ENCODE measurements around the gene CNN2. TPM values are rescaled to one million over a fixed set of nuclear protein-coding genes. Genes with fewer than 3 reads are reported as not detected.

The CNN2 gene
- total RNA-seq, 1 experiment from 2014 or later: 296 TPM

DNA sequence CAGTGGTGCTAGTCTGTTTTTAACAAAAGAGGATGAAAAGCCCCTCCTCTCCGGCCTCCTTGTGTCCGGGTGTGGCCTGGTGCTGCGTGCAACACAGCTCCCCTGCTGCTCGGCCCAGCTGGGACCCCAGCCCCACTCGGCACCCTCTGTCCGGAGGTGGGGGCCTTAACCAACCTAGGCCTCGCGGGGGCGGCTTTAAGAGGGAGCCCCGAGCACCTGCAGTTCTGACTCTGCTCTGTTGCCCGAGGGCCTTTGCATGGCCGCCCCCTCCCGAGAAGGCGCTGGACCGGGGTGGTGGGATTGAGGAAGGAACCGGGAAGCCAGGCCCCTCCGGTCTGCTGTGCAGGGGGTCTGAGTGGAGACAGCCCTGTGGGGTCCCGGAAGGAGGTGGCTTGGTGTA lies 31.9 kb upstream of the CNN2 start:
- in situ Hi-C loops (cut with HindIII; ENCODE audit: low sequenced_read_pairs): no loop called here
- no peak for DNase-seq (ENCODE audit: low spot score)

DNA sequence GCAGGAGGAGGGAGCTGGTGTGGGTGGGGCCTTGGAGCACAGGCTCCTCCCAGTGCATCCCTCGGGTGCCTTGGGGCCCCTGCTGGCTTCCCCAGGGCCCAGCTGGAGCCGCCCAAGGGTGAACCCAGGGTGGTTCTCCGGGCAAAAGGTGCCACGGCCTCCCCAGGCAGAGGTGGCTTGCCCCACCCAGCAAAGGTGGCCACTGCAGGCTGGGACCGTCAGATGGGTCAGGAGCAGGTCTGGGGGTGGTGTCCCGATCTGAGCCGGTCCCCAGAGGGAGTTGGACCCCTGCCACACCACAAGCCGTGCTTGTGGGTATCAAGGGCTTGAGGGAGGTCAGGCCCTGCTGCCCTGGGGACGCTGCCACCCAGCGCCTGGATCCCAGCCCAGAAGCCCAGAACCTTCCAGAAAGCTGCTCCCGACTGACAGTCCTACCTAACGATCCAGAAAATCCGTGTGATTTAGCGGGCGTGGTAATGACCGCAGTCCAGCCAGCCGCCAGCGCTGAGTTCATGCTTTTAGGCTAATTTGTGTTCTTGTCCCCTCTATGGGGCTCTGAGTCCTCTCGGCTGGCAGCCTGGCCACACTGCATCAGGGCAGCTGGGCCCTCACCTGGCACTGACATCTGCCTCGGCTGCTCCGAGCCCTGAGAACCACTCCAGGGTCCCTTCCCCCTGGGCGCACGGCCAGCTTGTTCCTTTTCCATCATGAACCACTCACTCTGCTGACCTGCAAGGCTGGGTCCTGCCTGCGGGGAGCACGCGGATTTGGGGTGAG lies 31.2 kb upstream of the CNN2 start:
- in situ Hi-C loops (cut with HindIII; ENCODE audit: low sequenced_read_pairs): no loop called here

GRCh38 chr19:996051-996838 lies 30.2 kb upstream of the CNN2 start:
- DNase-seq (ENCODE audit: low spot score): no peak
- in situ Hi-C loops (cut with HindIII; ENCODE audit: low sequenced_read_pairs): no loop called here

More for the DNA sequence above, 31.2 kb upstream of the CNN2 start:
- no peak for DNase-seq (ENCODE audit: low spot score)

- no peak for DNase-seq (ENCODE audit: low spot score)
- in situ Hi-C loops (cut with HindIII; ENCODE audit: low sequenced_read_pairs): no loop called here
Observed at GRCh38 chr19:998064-998463, 28.3 kb upstream of the CNN2 start.

GRCh38 chr19:999379-999719 lies 27.1 kb upstream of the CNN2 start:
- DNase-seq (ENCODE audit: low spot score): no peak
- in situ Hi-C loops (cut with HindIII; ENCODE audit: low sequenced_read_pairs): no loop called here

DNA sequence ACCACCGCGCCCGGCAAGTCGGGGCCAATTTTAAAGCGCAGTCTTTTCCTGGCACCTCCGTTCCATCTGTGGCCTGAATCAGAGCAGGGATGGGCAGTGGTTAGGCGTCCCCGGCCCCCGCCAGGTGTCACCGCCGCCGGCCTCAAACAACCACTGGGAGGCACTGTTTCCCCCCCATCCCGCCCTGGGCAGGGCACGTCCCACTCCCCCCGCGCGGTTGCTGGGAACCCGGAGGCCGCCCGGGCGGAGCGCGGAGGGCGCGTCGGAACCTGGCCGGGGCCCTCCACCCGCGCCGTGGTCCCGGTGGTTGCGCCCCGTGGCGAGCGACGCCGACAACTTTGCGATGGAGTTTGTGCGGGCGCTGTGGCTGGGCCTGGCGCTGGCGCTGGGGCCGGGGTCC lies 26.3 kb upstream of the CNN2 start, which contains the start of gene GRIN3B:
Gene GRIN3B (plus strand): TSS at position 325 of the 400 bp plus-strand sequence. CDS start 19 bp downstream, at position 344.
- DNase-seq (ENCODE audit: low spot score): no peak
- in situ Hi-C loops (cut with HindIII; ENCODE audit: low sequenced_read_pairs): no loop called here

DNA sequence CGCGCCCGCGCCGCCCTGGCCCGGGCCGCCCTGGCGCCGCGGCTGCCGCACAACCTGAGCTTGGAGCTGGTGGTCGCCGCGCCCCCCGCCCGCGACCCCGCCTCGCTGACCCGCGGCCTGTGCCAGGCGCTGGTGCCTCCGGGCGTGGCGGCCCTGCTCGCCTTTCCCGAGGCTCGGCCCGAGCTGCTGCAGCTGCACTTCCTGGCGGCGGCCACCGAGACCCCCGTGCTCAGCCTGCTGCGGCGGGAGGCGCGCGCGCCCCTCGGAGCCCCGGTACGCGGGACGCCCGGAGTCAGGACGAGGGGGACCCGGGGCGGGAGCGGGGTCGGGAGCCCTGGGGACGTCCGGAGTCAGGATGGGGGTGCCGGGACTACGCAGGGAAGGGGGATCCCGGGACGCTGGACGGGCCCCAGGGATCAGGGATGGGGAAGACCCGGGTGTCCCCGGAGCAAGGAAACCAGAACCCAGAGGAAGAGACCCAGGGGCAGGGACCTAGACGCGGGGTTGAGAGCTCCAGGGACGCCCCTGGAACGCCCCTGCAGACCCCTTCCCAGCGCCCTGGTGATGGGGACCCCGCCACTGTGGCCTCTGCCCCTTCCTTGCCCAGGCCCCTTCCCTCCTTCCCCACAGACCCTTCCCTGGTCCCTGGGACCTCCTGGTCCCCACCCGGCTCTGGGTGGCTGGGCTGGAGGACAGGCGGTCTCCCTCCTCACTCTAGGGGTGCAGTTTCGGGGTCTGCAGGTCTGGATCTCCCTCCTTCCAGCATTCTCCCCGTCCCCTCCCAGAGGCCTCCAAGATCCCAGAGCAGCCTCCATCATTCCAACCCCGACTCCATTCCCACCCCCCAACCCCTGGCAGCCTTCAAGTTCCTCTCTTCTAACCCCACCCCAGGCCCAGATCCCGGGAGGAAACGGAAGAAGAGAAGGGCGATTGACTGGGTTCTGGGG lies 25.5 kb upstream of the CNN2 start:
- in situ Hi-C loops (cut with HindIII; ENCODE audit: low sequenced_read_pairs): no loop called here
- no peak for DNase-seq (ENCODE audit: low spot score)

- DNase-seq (ENCODE audit: low spot score): no peak
- in situ Hi-C loops (cut with HindIII; ENCODE audit: low sequenced_read_pairs): no loop called here
Observed at GRCh38 chr19:1001538-1002166, 24.8 kb upstream of the CNN2 start.

DNA sequence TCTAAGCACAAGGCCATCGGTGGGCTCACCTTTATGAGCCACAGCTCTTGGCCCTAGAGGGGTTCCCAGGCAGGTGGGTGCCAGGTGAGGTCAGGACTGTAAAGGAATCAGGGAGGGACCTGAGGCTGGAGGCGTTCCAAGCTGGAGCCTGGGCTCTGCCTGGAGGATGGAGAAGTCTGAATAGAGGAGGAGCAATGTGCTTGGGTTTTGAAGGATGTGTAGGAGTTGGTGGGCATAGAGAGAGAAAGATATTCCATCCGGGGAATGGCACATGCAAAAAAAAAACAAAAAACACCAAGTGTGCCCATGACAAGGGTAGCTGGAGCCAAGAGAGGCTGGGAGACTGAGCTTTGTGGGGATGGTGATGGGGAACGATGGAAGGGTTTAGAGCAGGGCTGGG lies 23.8 kb upstream of the CNN2 start:
- in situ Hi-C loops (cut with HindIII; ENCODE audit: low sequenced_read_pairs): no loop called here
- DNase-seq (ENCODE audit: low spot score): no peak

DNA sequence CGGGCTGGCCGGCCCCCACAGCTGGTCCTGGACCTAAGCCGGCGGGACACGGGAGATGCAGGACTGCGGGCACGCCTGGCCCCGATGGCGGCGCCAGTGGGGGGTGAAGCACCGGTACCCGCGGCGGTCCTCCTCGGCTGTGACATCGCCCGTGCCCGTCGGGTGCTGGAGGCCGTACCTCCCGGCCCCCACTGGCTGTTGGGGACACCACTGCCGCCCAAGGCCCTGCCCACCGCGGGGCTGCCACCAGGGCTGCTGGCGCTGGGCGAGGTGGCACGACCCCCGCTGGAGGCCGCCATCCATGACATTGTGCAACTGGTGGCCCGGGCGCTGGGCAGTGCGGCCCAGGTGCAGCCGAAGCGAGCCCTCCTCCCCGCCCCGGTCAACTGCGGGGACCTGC lies 23.1 kb upstream of the CNN2 start:
- DNase-seq (ENCODE audit: low spot score): no peak
- in situ Hi-C loops (cut with HindIII; ENCODE audit: low sequenced_read_pairs): no loop called here

- DNase-seq (ENCODE audit: low spot score): no peak
- in situ Hi-C loops (cut with HindIII; ENCODE audit: low sequenced_read_pairs): no loop called here
Observed at GRCh38 chr19:1004204-1004802, 22.1 kb upstream of the CNN2 start.

GRCh38 chr19:1004803-1005664 lies 21.4 kb upstream of the CNN2 start:
- DNase-seq (ENCODE audit: low spot score): no peak
- in situ Hi-C loops (cut with HindIII; ENCODE audit: low sequenced_read_pairs): no loop called here

DNA sequence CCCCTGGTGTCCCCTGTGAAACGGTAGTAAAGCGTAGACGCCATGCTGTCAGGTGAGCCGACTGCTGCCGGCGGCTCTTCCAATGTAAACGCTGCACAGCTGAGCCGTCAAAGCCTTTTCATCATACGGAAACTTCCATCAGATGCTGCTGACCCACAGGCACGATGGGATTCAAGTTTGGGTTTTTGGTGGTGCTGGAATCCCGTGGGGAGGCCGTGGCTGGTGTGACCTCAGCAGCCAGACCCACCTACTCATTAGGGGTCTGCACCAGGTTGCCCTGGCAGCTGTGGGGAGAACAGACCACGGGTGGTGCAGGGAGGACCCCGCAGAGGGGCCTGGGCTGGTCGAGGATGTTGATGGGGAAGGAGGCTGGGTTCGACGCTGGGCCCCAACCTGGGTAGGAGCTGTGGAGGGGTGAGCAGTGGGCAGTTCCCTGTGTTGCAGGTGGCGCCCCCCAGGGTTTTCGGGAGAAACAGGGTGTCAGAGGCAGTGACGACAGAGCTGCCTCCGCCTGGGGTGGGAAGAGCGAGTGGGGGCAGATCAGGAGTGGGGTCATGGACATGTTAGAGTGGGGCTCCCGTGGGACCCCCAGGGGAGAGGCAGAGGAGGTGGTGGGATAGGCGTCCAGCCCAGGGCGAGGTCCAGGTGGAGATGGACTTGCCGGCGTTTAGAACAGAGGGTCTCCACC lies 19.6 kb upstream of the CNN2 start:
- in situ Hi-C loops (cut with HindIII; ENCODE audit: low sequenced_read_pairs): no loop called here

DNA sequence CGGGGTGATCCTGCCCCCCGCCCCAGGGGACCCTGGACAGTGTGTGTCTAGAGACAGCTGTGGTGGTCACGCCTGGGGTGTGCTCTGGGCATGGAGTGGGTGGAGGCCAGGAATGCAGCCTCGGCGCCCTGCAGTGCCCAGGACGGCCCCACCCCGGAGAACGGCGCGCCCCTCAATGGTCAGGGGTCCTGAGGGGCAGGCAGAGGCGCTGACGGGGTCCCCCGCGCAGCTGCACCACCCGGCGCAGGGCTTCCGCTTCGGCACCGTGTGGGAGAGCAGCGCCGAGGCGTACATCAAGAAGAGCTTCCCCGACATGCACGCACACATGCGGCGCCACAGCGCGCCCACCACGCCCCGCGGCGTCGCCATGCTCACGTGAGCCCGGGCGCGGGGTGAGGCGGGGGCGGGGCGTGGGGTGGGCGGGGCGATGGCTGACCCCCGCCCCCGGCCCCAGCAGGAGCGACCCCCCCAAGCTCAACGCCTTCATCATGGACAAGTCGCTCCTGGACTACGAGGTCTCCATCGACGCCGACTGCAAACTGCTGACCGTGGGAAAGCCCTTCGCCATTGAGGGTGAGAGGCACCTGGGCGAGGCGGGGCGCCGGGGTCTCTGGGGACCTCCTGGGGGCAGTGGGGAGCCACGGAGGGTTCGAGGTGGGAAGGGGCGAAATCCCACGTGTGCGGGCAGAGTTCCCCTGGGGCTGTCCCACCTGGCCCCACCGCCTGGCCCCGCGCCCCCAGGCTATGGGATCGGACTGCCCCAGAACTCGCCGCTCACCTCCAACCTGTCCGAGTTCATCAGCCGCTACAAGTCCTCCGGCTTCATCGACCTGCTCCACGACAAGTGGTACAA lies 18.8 kb upstream of the CNN2 start:
- DNase-seq (ENCODE audit: low spot score): no peak
- in situ Hi-C loops (cut with HindIII; ENCODE audit: low sequenced_read_pairs): no loop called here

More for the DNA sequence above, 19.6 kb upstream of the CNN2 start:
- DNase-seq (ENCODE audit: low spot score): no peak

GRCh38 chr19:1008268-1009040 lies 18.0 kb upstream of the CNN2 start:
- in situ Hi-C loops (cut with HindIII; ENCODE audit: low sequenced_read_pairs): no loop called here
- DNase-seq (ENCODE audit: low spot score): no peak
